HG03045 (cell line): ENCODE results near the gene WDR90.

Experiments used
- ATAC-seq: cut with Tn5 transposase; IDR thresholded peaks from one replicate; pipeline ENCODE4 v1.9.1; 2021; ENCODE audit warnings: mild to moderate bottlenecking, moderate library complexity; ENCODE audit not compliant: unreplicated experiment

The WDR90 gene

GRCh38 chr16:637081-638018 is 11.8 kb upstream of the WDR90 start:
- peak; percentile 0 for ATAC-seq

DNA sequence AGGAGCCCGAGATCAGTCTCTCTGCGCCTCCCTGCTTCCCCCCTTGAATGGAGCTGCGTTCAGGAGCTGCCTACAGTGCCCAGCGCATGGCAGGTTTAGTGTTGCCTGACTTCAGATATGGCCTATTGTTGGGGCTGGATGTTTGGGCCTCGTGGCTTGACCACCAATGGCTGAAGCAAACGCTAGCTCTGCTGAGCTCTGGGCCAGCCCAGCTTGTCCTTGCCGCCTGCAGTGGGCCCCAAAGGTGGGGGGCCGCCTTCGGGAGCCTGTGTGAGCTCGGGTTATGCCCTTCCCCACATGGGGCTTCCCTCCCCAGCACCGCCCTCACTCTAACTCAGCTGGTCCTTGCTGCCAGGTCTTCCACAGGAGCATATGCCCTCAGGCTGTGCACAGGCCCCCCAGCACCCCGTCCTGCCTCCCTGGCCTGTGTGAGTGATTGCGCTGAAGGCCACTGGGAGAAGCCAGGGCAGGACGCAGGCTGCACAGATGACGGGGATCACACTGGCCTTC is 11.1 kb upstream of the WDR90 start:
- no peak for ATAC-seq

DNA sequence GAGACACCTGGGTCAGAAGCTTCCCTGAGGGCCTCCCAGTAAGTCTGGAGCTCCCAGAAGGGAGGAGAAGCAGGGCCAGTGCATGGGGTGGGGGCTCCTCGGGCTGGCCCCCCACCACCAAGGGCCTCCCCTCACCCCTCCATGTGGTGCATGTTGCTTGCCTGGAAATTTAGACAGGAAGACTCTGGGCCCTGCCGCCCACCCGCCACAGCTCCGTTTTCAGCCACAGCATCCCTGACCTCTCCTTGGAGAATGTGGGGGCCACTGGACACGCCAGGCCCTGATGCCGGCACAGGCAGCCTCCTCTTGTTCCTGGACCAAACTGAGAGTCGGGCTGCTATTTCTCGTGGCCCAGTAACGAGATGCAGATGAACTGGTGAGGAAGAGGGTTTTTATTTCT is 10.3 kb upstream of the WDR90 start:
- ATAC-seq = no peak

DNA sequence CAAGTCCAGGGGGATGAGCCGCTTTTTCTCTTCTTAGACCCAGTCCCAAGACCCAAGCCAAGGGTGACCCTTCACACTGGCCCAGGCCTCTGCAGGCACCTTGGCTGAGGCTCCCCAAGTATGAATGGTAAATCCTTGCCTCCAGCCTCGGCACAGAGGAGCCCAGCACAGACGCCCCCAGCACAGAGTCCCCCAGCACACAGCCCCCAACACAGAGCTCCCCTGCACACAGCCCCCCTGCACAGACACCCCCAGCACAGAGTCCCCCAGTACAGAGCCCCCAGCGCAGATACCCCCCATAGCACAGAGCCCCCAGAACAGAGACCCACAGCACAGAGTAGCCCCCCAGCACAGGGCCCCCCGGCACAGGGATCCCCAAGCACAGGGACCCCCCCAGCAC is 8.6 kb upstream of the WDR90 start:
- ATAC-seq = no peak

DNA sequence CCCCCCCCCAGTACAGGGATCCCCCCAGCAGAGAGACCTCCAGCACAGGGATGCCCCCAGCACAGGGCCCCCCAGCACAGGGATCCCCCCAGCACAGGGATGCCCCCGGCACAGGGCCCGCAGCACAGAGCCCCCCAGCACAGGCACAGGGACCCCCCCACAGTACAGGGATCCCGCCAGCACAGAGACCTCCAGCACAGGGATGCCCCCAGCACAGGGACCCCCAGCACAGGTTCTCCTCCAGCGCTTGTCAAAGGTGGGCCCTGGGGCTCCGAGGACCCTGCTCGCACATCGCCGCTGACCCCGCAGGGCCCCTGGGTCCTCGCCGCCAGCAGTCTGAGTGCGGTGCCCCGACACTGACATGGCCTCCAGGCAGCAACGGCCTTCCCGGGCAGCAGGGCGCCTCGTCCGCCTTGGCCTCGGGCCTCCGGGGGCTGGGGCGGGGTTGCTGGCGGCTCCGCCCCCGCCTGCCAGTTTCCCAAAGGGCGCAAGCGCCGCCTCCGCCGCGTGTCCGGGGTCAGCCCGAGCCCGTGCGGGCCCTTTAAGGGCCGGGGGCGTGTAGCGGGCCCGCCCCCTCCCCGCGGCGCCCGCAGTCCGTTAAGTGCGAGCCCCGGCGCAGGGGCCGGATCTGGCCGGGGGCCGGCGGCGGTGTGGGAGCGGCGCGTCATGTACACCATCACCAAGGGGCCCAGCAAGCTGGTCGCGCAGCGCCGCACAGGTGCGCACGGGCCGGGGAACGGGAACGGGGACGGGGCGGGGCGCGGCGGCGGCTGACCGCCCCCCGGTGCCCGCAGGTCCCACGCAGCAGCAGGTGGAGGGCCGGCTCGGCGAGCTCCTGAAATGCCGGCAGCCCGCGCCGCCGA is 7.6 kb upstream of the WDR90 start, which contains the start of gene MCRIP2:
MCRIP2 (plus strand) TSS at position 503 of the 863 bp plus-strand sequence; CDS start at position 667, 164 bp downstream.
- ATAC-seq = peak; percentile 39

- ATAC-seq = peak; percentile 41
Observed at GRCh38 chr16:642189-643049, 6.7 kb upstream of the WDR90 start.

DNA sequence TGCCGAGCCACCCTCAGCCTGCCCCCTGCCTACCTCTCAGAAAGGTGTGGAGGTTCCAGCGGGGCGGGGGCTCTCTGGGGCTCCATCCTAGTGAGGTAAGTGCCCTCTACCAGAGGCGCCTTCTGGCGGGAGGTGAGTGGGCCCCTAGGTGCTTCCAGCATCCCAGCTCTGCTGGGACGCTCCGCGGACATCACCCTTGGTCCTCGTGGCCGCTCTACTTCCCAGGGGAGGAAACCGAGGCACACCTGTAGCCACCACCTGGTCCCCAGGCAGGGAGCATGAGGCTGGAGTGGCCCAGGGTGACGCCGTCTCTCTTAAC is 6.2 kb upstream of the WDR90 start:
- no peak for ATAC-seq

DNA sequence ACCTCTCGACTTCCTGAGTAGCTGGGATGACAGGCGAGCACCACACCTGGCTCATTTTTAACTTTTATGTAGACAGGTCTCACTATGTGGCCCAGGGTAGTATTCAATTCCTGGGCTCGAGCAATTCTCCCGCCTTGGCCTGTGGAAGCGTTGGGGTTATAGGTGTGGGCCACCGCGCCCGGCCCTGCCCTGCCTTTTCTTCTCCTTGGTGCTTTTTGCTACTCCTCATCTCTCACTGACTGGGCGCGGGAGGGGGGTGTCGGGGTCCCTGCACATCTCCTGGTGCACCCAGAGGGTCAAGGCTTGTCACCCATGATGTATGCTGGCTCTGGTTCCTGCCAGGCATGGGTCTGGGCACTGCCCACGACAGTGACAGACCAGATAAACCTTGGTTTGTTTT is 4.6 kb upstream of the WDR90 start:
- no peak for ATAC-seq

DNA sequence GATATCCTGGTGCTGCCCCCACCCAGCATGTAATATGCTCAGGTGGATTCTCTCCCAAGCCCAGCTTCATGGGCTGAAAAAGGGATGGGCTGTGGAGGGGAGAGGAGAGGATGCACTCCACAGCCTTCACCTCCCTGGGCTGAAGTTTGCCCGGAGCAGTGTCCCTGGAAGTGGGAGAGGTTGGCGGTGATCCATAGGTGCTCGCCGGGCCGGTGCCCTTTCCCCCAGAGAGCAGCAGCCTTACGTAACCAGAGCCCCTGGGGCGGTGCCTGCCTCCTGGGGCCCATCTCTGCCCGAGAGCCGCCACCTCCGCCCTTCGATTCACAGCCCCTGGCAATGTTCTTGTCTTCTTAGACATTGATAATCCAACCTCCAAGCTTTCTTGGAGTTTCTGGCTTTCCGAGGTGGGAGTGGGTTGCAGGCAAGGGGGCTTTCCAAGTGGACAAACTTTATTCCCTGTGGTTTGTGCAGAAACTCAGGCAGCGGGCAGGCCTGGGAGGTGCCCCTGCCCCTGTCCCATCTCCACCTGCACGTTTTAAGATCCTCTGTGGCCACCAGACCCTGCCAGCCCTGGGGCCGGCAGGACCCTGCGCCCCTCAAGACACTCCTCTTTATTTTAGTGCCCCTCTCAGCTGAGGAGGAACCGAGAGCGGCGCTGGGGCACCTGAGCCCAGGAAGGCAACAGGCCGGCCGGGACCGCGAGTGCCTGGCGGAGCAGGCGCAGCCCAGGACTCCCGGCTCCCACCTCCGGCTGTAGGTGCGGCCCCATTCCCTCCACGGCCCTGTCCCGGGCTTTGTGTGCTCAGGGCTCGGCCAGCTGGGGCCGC is 3.1 kb upstream of the WDR90 start:
- ATAC-seq = no peak

DNA sequence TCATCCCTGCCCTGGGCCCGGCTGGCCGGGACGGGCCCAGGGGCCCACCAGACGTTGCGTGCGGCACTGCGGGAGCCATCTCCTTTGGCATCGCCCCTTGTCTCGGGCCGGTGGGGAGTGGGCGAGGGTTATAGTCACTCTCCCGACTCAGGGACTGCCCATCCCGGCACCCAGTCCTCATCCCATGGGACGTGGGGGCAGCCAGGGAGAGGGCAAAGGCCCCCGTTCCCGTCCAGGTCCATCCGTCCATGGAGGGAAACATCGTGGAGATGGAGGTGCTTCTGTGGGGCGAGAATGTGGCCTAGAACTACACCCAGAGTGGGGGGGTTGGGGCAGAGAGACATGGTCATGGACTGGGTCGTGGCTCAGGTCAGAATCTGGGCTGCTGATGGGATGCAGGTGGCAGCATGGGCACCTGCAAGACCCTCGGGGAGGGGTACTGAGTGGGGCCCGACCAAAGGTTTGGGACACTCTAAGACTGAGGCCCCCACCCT is 2.4 kb upstream of the WDR90 start:
- ATAC-seq = no peak

- no peak for ATAC-seq
Observed at GRCh38 chr16:647173-647902, 1.8 kb upstream of the WDR90 start.

GRCh38 chr16:648071-648780 is 939 bp upstream of the WDR90 start:
- ATAC-seq = no peak

GRCh38 chr16:649631-650030 is 466 bp downstream of the WDR90 start:
- ATAC-seq = peak; percentile 15

DNA sequence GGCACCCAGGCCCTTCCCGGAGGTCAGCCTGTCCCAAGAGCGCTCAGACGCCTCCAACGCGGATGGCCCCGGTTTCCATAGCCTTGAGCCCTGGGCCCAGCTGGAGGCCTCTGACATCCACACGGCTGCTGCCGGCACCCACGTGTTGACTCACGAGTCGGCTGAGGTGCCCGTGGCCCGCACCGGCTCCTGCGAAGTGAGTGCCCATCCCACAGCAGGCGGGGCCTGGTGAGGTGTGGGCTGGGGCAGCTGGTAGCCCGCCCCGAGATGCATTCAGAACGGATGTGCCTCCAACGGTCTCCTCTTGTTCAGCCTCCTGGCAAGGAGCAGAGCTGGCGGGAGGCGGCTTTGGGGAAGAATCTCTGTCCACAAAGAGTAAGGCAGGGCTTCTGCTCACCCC is 2.7 kb downstream of the WDR90 start:
- ATAC-seq = no peak

DNA sequence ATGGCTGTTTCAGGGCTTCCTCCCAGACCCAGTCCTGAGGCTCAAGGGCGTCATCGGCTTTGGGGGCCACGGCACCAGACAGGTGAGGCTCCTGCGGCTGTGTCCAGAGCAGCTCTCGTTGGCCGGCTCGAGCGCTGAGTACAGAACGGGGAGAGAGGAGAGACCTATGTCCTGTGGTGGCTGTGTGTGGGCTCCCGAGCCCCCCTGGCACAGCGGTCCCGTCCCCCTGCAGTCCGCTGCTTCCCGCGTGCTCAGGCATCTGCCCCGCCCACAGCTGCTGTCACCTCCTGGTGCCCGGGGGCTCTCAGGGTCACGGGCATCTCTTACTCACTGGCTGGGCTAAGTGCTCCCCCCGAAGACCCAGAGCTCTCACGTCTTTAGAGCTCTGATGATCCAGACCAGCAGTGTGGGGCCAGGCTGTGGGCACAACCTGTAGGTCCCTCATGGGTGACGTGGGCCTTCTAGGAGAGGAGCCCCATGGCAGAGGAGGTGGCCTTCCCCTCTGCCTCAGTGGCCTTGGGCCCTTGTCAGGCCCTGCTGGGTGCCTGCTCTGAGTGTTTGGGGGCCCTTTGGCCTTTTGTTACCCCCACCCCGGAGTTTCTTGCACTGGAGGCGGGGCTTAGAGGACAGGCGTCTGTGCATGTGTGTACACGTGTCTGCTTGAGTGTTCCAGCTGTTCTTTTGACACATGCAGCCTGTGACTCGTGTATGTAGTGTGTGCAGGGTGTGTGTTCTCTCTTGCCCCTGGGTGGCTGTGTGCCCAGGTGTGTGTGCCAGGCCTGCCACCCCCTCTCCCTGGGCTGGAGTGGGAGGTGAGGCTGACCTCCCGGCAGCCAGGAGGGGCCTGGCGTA is 3.5 kb downstream of the WDR90 start:
- no peak for ATAC-seq

- no peak for ATAC-seq
Observed at GRCh38 chr16:654034-654433, 4.9 kb downstream of the WDR90 start.

DNA sequence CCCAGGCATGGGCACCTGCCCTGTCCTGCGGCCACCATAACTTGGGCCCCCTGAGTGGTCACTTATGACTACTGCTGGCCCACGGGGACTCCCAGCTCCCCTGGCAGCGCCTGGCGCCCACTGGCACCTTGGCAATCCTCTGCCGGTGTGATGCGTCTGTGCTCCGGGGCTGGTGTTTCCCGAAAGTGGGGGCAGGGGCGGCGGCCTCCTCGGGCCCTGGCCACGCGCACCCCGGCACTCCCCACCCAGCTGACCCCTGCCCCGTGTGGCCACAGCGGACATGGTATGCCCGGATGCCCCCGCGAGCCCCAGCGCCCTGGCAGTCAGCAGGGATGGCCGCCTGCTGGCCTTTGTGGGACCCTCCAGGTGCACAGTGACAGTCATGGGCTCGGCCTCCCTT is 8.3 kb downstream of the WDR90 start:
- no peak for ATAC-seq
